Sigmoid colon (tissue), 3 donors: ENCODE results near the gene GABARAPL2.

Experiments used
- POLR2A ChIP-seq, 2 donors: fragments of 450-650 bp; IDR thresholded peaks; one replicate each; pipeline ENCODE4 v1.6.1; 2016; ENCODE audit warnings: antibody characterized with exemption in 2 of 2, mild to moderate bottlenecking in 2 of 2, moderate library complexity in 2 of 2
- TF ChIP-seq, protein P1 (sequence below), 4 experiments: fragments of 450-650 bp in 3 of 4; fragments of 200-600 bp in 1 of 4; IDR thresholded peaks; one replicate each; pipeline ENCODE4 v1.5.1; 2016 to 2019; ENCODE audit warnings: antibody characterized with exemption in 4 of 4, mild to moderate bottlenecking in 3 of 4, moderate library complexity in 2 of 4

DNA sequence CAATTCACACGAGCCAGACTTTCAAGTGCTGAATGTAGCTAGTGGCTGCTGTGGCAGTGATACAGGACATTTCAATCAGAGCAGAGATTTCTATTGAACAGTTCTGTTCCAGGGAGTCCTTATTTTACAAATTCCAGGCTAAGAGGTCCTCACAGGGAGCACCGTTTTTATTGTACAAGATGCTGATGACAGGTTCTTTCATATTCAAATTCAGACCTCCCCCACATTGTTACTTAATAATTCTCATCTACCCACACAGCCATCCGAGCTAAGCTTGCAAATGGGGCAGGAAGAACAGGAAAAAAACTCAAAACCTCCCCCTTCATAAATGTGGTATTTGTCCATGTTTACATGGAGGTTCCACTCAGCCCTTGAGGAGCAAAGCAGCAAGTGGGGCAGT is 9.8 kb downstream of the GABARAPL2 start:
- TF ChIP-seq, protein P1, sequence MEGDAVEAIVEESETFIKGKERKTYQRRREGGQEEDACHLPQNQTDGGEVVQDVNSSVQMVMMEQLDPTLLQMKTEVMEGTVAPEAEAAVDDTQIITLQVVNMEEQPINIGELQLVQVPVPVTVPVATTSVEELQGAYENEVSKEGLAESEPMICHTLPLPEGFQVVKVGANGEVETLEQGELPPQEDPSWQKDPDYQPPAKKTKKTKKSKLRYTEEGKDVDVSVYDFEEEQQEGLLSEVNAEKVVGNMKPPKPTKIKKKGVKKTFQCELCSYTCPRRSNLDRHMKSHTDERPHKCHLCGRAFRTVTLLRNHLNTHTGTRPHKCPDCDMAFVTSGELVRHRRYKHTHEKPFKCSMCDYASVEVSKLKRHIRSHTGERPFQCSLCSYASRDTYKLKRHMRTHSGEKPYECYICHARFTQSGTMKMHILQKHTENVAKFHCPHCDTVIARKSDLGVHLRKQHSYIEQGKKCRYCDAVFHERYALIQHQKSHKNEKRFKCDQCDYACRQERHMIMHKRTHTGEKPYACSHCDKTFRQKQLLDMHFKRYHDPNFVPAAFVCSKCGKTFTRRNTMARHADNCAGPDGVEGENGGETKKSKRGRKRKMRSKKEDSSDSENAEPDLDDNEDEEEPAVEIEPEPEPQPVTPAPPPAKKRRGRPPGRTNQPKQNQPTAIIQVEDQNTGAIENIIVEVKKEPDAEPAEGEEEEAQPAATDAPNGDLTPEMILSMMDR (IDR thresholded peaks at IDR 0.05) = no peak
- no peak for TF ChIP-seq POLR2A (IDR thresholded peaks at IDR 0.05)
